Loucy (cell line): ENCODE results near the gene PTPRN2.

Experiments
- H2AFZ ChIP-seq: fragments of 200-600 bp; sonication (generic); 2 replicates; pipeline ENCODE4 v1.6.0; 2016; ENCODE audit warnings: antibody characterized with exemption, mild to moderate bottlenecking, low read length, moderate library complexity
- H3F3A ChIP-seq: fragments of 200-600 bp; 2 replicates; pipeline ENCODE4 v1.6.0; 2016; ENCODE audit warnings: antibody characterized with exemption, low read depth, mild to moderate bottlenecking
- H3K27me3 ChIP-seq: fragments of 200-600 bp; sonication (generic); 2 replicates; pipeline ENCODE4 v1.6.1; 2014; ENCODE audit warnings: low read length, mild to moderate bottlenecking; ENCODE audit not compliant: insufficient read depth, poor library complexity, severe bottlenecking
- H3K36me3 ChIP-seq: fragments of 200-600 bp; sonication (generic); 2 replicates; pipeline ENCODE4 v1.6.1; 2016; ENCODE audit warnings: low read length; ENCODE audit not compliant: insufficient read depth
- H3K4me1 ChIP-seq: fragments of 200-600 bp; sonication (generic); 2 replicates; pipeline ENCODE4 v1.5.1; 2014; ENCODE audit warnings: low read length, mild to moderate bottlenecking; ENCODE audit not compliant: insufficient read depth, poor library complexity, severe bottlenecking
- H3K4me2 ChIP-seq: fragments of 200-600 bp; sonication (generic); 2 replicates; pipeline ENCODE4 v1.6.0; 2014; ENCODE audit warnings: antibody characterized with exemption, low read length, low read depth, mild to moderate bottlenecking; ENCODE audit not compliant: poor library complexity, severe bottlenecking
- H3K4me3 ChIP-seq: fragments of 200-600 bp; sonication (generic); 2 replicates; pipeline ENCODE4 v1.5.1; 2014; ENCODE audit warnings: low read length, mild to moderate bottlenecking, mixed read lengths; ENCODE audit not compliant: poor library complexity, severe bottlenecking
- H3K79me2 ChIP-seq: fragments of 200-600 bp; sonication (generic); 2 replicates; pipeline ENCODE4 v1.6.1; 2014; ENCODE audit warnings: low read length; ENCODE audit not compliant: insufficient read depth
- H3K9ac ChIP-seq: fragments of 200-600 bp; sonication (generic); 2 replicates; pipeline ENCODE4 v1.6.0; 2014; ENCODE audit warnings: mild to moderate bottlenecking, low read depth, low read length, moderate library complexity; ENCODE audit not compliant: poor library complexity, severe bottlenecking
- H3K9me2 ChIP-seq: fragments of 200-600 bp; sonication (generic); replicated peaks from 2 replicates; pipeline ENCODE4 v1.6.1; 2016; ENCODE audit warnings: low read depth, low read length, mixed read lengths
- H3K9me3 ChIP-seq: fragments of 200-600 bp; sonication (generic); 2 replicates; pipeline ENCODE4 v1.6.1; 2014; ENCODE audit warnings: mild to moderate bottlenecking, antibody characterized with exemption, low read length, low read depth; ENCODE audit not compliant: insufficient read depth
- H4K20me1 ChIP-seq: fragments of 200-600 bp; sonication (generic); 2 replicates; pipeline ENCODE4 v1.6.0; 2014; ENCODE audit warnings: antibody characterized with exemption, low read length, mild to moderate bottlenecking; ENCODE audit not compliant: insufficient read depth, poor library complexity, severe bottlenecking
- EZH2phosphoT487 ChIP-seq: fragments of 200-600 bp; IDR thresholded peaks from 2 replicates; pipeline ENCODE4 v1.6.1; 2018; ENCODE audit warnings: antibody characterized with exemption, mild to moderate bottlenecking, moderate library complexity, borderline replicate concordance
- TF ChIP-seq, protein P1 (sequence below): fragments of 200-600 bp; sonication (generic); conservative IDR thresholded peaks from 2 replicates; pipeline ENCODE4 v1.5.1; 2014; ENCODE audit warnings: mild to moderate bottlenecking, antibody characterized with exemption, low read length

Gene PTPRN2

DNA sequence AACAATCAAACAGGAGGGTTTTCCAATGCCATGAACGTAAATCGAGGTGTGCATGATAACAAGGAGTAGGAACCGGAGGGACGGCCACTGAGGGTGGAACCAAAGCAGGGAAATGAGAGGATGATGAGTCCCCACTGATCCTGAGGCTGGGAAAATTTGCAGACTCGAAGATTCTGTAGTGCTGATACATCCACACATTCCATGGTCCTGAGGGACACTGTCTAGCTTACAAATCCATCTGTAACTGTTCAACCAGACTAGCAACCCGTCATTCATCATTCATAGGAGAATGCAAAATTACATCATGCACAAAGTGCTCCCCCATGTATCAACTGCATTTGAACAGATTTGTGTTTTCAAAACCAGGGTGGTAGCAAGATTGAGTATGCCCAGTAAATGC, 189.7 kb downstream of the PTPRN2 start:
- Histone ChIP-seq H3K36me3 (no peaks in the 10 kb centered on the region), H3F3A (no peaks in the 10 kb centered on the region), H3K9ac (no peak overlapping the region), H3K9me3 (peaks cover 21% of the 10 kb centered on the region; the same call in 1 of the 2 replicates), H3K4me2 (no peak overlapping the region), H3K4me3 (no peak overlapping the region), H2AFZ (no peak overlapping the region), H3K27me3 (no peaks in the 10 kb centered on the region), H3K4me1 (no peaks in the 10 kb centered on the region), H3K9me2 (no peaks in the 10 kb centered on the region), H3K79me2 (no peaks in the 10 kb centered on the region), H4K20me1 (no peaks in the 10 kb centered on the region)
- no peak for TF ChIP-seq EZH2phosphoT487
- TF ChIP-seq, protein P1, sequence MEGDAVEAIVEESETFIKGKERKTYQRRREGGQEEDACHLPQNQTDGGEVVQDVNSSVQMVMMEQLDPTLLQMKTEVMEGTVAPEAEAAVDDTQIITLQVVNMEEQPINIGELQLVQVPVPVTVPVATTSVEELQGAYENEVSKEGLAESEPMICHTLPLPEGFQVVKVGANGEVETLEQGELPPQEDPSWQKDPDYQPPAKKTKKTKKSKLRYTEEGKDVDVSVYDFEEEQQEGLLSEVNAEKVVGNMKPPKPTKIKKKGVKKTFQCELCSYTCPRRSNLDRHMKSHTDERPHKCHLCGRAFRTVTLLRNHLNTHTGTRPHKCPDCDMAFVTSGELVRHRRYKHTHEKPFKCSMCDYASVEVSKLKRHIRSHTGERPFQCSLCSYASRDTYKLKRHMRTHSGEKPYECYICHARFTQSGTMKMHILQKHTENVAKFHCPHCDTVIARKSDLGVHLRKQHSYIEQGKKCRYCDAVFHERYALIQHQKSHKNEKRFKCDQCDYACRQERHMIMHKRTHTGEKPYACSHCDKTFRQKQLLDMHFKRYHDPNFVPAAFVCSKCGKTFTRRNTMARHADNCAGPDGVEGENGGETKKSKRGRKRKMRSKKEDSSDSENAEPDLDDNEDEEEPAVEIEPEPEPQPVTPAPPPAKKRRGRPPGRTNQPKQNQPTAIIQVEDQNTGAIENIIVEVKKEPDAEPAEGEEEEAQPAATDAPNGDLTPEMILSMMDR, result no peak

DNA sequence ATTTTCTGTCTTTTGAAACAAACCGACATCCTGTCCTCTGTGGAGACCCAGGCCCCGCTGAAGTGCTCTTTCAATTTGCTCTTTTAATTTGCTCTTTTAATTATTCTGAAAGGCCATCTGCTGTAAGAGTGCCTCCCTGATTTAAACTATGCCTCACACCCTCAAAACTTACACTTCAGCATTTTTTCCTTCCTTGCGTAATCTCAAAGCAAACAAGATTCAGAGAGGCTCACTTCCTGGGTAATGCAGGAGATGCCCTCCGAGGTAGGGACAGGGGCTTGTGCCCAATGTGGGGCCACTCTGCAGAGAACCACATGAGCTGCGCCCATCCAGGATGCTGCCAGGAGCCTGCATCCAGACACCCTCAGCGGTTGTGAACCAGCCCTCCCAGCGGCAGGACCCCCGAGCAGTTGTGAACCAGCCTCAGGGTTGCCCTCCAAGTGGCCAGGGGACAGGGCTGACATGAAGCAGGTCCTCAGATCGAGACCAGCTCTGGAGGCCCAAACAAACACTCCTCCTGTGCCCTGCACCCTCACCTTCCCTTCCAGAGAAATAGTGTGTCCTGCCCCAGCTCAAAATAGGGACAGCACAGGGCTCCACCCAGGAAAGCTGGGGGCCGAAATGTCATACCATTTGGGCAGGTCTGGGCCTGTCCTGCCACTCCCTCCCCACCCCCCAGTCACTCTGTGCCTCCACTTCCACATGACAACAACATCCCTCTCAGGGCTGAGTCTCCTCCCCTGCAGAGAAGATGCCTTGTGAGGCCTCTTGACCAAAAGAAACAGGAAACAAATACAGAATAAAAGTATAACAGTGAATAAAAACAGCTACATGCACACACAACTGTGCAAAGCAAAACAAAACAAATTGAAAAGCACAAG, 190.4 kb downstream of the PTPRN2 start:
- no peaks in the 10 kb centered on the region for H4K20me1 ChIP-seq
- no peaks in the 10 kb centered on the region for H3K4me1 ChIP-seq
- H2AFZ ChIP-seq, result no peak overlapping the region
- H3K4me3 ChIP-seq, result no peak overlapping the region
- no peak for TF ChIP-seq EZH2phosphoT487
- TF ChIP-seq, protein P1, result no peak
- no peaks in the 10 kb centered on the region for H3K27me3 ChIP-seq
- H3F3A ChIP-seq, result no peaks in the 10 kb centered on the region
- no peak overlapping the region for H3K4me2 ChIP-seq
- H3K9me2 ChIP-seq, result no peaks in the 10 kb centered on the region
- no peaks in the 10 kb centered on the region for H3K36me3 ChIP-seq
- no peaks in the 10 kb centered on the region for H3K79me2 ChIP-seq
- no peak overlapping the region for H3K9ac ChIP-seq
- H3K9me3 ChIP-seq, result peaks cover 24% of the 10 kb centered on the region; the same call in 1 of the 2 replicates

DNA sequence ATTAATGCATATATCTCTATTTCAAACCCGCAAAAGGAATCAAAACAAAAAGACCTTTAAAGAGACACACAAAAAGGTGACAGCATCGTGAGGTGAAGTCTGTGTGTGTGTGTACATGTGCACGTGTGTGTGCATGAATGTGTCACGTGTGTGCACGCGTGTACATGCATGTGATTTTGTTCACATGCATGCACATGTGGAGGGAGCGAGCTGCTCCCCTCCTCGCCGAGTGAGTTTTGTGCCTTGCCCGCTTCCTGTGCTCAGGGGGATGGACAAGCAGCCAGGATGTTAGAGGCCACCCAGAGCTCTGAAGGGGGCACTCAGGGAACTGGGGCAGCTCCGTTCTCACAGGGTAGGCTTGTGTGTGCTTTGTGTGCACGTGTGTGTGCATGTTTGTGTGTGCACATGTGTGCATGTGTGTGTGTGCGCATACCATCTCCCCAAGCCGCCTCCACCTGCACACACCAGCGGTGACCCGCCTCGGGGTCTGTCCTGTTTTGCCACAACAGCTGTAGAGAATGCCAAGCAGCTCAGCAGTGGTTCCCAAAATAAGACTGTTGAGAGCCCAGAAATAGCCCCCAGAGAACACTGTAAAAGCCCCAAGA, 191.2 kb downstream of the PTPRN2 start:
- H3K9me3 ChIP-seq, result peaks cover 19% of the 10 kb centered on the region; the same call in 1 of the 2 replicates
- no peaks in the 10 kb centered on the region for H3K36me3 ChIP-seq
- H3K4me1 ChIP-seq, result no peaks in the 10 kb centered on the region
- H3K4me3 ChIP-seq, result no peak overlapping the region
- H3F3A ChIP-seq, result no peaks in the 10 kb centered on the region
- H3K9ac ChIP-seq, result no peak overlapping the region
- no peak for TF ChIP-seq EZH2phosphoT487
- TF ChIP-seq, protein P1, result no peak
- no peaks in the 10 kb centered on the region for H4K20me1 ChIP-seq
- no peak overlapping the region for H2AFZ ChIP-seq
- H3K4me2 ChIP-seq, result no peak overlapping the region
- H3K79me2 ChIP-seq, result no peaks in the 10 kb centered on the region
- no peaks in the 10 kb centered on the region for H3K9me2 ChIP-seq
- no peaks in the 10 kb centered on the region for H3K27me3 ChIP-seq
